GM19035 (cell line): Measurements from ENCODE around the gene FAM186B.

Experiments
- ATAC-seq: cut with Tn5 transposase; IDR thresholded peaks from one replicate; pipeline ENCODE4 v1.9.1; 2021; ENCODE audit not compliant: unreplicated experiment

Gene FAM186B

DNA sequence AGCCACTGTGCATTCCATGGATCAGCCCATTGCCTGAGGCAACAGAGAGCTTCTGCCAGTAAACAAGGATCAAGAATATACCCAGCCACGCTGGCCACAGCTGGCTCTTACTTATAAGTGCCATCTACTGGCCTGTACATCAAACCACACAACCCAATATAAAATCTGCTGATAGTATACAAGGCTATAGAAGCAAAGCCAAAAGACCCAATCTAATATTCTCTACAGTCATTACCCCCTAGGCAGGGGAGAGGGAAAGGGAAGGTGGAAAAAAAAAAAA, 4.4 kb upstream of the FAM186B start:
- no peak for ATAC-seq

DNA sequence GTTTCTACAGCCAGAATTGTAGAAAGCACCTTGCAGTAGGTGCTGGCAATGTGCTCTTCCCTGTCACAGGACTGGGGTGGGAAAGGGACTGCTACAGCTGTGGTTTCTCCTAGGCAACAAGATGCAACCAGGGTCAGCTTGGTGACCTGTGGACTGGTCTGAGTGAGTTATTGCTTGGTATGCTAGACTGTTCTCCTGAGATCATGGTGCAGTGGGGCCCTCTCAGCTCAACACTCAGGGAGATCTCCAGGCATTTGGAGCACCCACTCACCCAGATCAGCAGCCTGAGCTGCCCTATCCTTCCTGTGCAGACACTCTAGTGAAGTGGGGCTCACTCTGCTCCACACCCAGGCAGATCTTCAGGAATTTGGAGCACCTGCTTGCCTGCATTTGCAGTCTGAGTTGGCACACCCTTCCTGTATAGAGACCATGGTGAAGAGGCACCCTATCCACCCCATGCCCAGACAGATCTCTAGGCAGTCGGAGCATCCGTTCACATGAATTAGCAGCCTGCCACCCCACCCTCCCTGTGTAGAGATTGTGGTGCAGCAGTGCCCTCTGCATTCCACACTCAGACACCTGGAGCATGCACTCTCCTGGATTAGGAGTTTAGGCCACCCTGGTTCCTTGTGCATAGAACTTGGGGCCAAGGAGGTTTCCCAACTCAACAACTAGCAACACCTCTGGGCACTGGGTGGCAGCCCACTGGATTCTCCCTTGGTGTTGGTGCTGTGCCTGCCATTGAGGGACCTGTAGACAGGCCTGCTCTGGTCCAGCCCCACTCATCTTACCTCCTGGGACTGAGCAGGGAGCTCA, 3.8 kb upstream of the FAM186B start:
- ATAC-seq, result no peak

- no peak for ATAC-seq
These were observed 583 bp downstream of the FAM186B start for GRCh38 chr12:49604856-49605255.

DNA sequence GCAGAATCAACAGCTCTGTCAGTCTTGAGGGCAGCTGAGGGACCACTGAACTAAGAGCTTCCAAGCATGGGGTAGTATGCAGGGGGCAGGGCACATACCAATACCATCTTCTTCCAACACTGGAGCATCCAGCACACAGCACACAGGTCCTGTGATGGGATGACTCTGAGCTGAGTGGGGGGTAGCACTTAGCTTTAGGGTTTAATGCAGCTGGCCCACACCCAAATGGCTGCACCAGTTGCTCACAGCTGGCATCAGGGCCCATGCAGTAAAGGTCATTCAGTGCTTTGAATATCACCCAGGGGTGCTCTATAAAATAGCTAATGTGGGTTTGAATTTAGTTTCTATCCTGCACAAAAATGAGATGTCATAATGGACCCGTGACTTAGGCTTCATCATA, 1.7 kb downstream of the FAM186B start:
- ATAC-seq, result no peak

DNA sequence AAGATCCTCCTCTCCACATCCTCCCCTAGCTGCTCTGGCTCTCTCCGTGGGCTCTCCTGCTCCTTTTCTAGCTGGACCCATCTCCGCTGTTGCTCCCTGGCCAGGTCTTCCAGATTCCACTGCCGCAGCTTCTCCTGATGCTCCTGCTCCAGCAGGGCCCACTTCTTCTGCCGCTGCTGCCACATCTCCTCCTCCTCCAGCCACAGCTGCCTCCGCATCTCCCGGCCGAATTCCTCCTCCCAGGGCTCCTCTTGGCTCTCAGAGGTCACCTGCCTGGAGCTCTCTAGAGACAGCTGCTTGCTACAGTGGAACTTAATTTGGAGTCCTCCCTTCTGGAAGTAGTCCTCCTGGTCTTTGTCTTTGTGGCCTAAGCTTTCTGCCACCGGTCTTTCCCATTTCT, 5.5 kb downstream of the FAM186B start:
- no peak for ATAC-seq

- ATAC-seq, result no peak
These were observed 6.9 kb downstream of the FAM186B start for GRCh38 chr12:49598527-49598926.

DNA sequence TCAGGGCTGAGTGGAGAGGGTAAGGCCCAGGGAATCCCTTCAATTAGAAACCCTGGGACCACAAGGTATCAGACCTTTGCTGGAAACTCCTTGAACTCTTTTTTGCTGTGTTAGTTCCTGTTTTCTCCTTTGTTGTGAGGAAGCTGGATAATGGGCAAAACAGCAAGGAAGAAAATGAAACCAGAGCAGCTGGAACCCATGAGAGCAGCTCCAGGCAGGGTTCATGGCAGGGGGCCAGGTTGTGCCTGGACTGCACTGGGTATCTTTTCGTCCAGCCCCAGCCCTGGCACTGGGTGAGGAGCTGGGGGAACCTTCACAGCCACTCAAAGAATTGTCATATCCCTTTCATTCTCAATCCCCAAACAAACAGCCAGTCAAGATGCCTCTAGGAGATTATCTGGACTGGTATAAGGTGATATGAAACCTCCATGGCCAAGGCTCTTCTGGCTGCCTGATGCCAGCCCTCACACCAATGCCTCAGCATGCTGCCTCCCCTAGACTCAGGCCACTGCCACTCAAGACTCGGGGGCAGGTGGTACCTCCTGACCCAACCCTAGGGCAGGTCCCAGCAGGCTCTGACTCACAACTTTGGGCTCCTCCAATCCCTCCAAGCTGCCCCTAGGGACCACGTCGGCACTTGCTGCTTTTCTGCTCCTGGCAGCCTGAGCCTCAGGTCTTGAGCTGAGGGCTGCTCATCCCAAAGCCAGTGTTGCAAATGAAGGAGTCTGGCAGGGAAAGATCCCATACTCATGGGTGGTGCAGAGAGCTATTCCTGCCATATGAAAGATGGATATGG, 16.5 kb downstream of the FAM186B start:
- ATAC-seq, result no peak

DNA sequence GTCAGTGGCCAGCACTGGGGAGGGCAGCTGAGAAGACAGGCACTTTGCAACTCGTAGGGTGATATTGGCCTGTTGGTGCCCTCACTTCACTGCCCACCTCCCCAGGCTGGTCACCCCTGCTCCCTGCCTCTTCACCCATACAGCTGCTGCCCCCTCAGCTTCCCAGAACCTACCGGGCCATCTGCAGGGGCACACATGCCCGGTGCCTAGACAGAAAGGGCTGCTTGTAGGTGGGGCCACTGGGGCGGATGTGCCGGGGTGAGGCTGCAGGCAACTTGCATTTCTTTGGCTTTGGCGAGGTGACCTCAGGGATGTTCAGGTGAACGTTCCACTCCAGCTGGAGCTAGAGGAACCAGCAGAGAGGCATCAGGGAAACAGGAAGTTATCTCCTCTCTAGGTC, 17.2 kb downstream of the FAM186B start:
- ATAC-seq, result no peak

DNA sequence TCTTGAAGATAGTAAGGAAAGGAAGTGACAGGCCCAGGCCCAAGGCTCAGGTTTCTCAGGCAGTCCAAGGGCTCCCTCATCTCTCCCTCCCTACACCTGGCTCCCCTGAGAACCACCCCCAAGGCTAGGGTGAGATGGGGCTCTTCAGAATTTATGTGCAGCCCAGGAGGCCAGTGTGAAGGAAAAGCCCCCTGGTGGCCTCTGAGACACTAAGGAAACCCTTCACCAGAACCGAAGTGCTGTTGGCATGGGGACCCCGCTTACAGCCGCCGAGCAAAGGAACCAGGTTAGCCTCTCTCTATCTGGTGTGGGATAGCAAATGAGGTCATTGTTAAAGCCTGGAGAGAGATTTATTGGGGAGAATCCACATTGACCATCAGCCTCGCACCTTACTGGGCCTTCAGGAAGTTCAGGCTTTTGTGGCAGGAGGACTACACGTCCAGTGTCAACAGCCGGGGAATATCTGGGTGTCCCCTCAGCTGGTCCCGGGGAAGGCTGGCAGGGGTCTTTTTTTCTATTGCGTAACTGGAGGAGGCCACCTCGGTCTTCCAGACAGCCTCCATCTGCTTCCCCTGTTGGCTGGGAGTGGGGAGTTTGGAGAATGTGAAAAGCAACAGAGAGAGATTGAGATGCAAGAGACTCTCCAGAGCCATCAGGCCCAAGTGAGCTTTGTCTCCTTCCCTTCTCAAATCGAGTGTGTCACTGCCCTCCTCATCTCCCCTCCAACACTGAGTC, 18.1 kb downstream of the FAM186B start:
- no peak for ATAC-seq

DNA sequence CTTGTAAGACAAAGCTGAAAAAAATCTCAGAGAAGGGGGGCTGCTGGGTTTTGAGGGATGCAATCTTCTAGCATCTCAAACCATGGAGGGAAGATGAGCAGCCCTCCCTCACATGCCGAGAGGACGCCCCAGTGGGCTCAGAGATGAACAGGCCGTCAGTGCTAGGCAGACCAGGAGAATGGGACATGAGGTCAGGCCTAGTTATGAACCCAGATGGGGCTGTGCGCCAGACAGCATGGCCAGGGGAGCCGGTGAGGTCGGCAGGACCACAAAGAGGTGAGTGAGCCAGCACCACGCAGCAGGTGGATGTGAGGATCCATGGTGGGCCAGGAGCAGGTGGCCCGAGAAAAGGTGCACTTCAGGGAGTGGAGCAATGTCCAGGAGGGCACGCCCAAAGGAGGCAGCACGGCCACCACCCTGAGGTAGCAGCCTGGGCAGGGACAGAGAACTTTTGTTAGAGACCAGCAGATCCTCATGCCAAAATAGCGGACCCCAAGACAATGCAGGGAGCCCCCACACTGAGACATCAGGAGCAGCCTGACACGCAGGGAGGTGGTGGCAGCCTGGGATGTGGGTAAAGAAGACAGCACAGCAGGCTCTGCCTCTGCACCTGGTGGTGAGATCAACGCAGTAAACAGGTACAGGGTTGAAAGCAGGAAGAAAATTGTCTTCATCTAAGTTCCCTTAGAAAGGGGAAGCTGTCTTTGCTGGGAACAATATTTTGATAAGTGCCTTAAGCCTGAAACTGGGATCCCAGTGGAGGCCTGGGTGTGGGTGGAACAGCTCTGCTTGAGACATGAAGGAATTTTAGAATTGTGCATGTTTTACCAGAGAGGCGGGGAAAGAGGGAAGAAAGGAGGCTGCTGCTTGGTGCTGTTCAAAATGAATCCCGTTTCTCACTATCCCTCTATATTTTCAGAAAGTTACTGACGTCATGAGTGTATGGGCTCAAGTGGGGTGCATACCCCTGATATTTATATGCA, 19.7 kb downstream of the FAM186B start:
- ATAC-seq, result no peak

DNA sequence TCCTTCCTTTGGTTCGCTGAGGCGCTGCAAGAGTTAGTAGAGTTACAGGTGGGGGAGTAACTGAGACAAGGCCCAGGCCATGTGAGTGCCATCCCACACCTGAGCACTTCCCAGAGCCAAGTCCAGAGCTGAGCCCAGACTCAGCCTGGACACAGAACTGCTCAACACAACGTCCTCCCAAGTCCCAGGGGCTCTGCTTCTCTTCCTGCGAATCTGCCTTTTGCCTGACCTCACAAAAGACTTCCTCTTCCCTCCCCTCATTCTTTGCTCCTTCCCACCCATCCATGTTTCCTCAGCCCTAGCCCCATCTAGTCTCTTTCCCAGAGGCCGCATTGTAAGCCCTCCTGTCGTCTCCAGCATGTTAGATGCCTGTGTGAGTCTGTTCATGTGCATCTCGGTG, 20.8 kb downstream of the FAM186B start:
- ATAC-seq, result no peak

- ATAC-seq, result no peak
These were observed 21.9 kb downstream of the FAM186B start for GRCh38 chr12:49583366-49584094.

DNA sequence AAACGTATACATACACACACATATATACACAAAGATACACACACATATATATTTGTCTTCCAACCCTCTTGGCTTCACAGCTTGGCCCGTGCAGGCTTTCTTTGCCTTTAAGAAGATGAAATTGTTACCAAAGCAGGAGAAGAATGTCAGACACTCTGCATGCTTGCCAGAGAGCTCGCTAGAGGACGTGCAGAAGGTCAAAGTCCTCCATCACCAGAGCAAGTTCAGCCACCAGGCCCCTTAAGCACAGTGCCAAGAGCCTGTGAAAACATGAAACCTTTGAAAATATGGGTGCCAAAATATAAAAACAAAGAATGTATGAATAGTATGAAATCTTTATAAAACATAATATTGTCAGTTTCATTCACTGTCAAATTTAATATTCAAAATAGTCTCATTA, 22.6 kb downstream of the FAM186B start:
- ATAC-seq, result no peak

DNA sequence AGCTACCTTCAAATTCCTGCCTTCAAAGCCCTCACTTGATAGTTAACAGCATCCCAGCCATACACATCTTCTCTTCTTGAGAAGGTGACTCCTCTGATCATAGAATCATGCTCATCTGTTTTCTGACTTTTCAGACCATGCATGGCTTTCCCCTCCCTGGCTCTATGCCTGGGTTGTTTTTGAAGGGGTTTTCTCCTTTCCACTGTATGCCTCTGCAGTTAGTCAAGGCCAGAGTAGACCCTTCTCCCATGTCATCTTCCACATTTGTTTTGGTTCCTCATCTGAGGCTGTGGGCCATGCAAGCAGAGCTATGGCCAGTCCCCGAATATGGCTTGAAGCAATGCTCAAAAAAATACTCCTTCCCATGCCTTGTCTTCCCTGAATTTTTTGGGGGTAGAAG, 23.2 kb downstream of the FAM186B start:
- ATAC-seq, result no peak

GRCh38 chr12:49580572-49581535, 24.6 kb downstream of the FAM186B start:
- no peak for ATAC-seq

DNA sequence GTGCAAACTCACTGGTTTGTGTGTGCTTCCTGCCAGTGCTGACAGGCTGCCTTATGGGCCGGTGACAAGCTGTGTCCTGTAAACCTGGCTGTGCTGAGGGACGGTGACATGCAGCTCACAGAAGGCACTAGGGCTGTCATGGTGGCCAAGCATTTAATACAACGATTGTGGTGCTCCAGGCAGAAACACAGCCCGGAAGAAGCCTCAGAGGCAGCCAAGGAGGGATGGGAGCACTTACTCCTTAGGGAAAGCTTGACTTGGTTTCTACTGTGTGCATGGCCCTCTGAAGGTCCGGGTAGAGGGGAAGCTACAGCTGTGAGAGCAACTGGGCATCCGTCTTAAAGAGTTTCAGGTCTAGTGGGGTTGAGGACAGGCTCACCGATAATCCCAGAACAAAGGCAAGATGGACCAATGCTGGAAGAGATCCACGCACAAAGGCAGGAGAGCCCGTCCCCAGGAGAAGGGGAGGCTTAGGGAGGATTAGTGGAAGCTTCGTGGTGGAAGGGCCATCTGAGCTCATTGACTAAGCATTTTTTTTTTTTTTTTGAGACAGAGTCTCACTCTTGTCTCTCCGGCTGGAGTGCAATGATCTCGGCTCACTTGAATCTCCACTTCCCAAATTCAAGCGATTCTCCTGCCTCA, 26.8 kb downstream of the FAM186B start:
- ATAC-seq, result no peak

- ATAC-seq, result no peak
These were observed 27.7 kb downstream of the FAM186B start for GRCh38 chr12:49577589-49578315.
